8988T (cell line): ENCODE data around the gene CCT4.
A peak's percentile ranks its signal among the peaks of the same experiment; 100 is the strongest.
"Not testable (repeated sequence)": the region's sequence is repeated elsewhere in the genome, so short reads cannot be mapped to it uniquely, and the experiment has no call there.

Experiments
- DNase-seq: peaks from one replicate; pipeline ENCODE4 v3.0.0; 2011

The CCT4 gene

GRCh38 chr2:61888267-61889055 is at the start of gene CCT4:
Gene CCT4, minus strand, starts transcription at chr2:61888656. Its CDS starts 149 bp downstream, at chr2:61888507.
- DNase-seq = peak; percentile 63

DNA sequence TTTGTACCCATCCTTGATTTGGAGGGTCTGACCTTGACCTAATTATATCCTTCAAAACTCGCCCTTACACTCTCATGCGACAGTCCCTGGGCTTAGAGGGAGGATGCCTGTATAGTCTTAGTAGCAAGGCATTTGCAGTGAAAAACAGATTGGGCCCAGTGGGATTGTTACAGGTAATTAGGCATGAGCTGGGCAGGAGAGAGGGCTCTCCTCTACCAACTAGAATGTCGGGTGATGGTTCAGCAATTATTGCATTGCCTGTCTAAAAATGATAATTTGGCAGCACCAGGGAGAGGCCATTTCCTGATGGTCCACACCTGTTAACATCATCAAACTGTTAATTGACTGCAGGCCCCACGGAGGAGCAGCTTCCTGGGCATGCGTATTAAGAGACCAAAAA is 49.4 kb upstream of the CCT4 start:
- no peak for DNase-seq

DNA sequence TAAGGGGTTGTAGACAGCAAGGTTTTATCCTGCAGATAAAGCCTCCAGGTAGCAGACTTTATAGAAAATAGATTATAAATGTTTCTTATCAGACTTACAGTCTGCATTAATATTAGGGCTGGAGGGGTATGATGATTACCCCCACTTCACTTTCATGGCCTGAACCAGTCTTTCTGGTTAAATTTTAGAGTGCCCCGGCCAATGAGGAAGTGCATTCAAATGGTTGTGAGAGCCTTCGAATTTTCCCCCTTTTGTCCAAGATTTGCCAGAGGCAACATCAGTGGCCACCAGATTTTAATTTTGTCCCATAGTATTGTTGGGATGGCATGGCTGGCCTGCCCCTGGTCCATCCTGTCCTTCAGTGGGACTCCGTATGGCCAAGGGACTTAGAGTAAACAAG is 48.6 kb upstream of the CCT4 start:
- no peak for DNase-seq

GRCh38 chr2:61928826-61929461 is 40.5 kb upstream of the CCT4 start:
- no peak for DNase-seq

DNA sequence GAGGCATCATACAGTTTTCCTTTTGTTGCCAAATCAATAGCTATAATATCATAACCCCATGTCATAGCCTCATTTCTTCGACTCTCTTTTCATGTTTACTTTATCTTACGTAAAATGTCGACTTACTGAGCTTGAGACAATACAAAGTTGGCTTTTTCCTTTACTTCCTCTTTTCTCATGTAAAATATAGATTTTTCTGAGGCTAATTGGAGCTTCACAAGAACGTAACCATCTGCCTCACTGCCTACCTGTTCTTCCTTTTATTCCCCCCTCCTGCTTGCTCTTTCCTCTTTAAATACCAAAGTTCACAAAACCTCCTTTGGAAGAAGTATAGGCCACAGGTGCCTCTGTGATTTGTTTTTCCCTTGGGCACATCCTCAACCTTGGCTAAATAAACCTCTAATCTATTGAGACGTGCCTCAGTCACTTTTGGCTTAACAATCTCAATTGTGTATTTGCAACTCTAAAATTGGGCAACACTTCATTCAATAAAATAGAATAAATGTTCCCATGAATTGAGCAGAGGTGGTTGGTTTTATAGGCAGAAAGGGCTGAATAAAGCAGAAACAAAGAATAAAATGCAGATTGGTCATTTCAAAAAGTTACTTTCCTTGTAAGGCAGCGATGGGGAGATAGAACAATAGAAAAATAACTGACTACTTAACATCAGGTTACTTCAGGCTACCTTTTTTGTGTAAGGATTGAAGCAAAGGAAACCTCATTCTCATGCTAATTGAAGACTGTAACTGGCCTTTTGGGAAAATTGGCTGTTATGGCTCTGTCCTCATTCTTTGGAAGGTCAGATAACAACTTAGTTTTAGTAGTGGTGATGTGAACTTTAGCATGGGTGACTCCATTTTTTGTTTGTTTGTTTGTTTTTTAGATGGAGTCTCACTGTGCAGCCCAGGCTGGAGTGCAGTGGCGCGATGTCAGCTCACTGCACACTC is 38.3 kb upstream of the CCT4 start:
- no peak for DNase-seq

- no peak for DNase-seq
Observed at GRCh38 chr2:61924895-61925663, 36.6 kb upstream of the CCT4 start.

GRCh38 chr2:61922714-61923113 is 34.3 kb upstream of the CCT4 start:
- no peak for DNase-seq

DNA sequence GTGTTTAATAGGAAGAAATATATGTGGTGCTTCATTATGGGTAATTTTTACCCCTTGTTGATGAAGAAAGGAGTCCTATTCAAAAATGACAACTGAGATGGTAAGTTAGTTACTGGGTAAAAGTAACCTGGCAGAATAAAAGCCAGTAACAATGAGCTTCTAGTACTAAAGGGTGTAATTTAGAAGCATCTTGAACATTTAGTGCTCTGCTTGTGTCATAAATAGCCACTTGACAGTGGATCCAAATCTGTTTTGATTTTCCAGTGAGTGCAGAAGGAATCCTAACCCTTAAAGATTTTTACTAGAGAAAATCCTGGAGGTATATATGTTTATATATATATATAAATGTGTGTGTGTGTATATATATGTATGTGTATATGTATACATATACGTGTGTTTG is 32.1 kb upstream of the CCT4 start:
- no peak for DNase-seq

DNA sequence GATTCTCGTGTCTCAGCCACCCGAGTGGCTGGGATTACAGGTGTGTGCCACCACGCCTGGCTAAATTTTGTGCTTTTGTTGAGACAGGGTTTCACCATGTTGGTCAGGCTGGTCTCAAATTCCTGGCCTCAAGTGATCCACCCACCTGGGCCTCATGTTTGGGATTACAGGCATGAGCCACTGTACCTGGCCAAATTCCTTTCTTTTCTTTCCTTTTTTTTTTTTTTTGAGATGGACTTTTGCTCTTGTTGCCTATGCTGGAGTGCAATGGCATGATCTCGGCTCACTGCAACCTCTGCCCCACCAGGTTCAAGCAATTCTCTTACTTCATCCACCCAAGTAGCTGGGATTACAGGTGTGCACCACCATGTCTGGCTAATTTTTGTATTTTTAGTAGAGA is 26.3 kb upstream of the CCT4 start:
- DNase-seq = not testable (repeated sequence)

DNA sequence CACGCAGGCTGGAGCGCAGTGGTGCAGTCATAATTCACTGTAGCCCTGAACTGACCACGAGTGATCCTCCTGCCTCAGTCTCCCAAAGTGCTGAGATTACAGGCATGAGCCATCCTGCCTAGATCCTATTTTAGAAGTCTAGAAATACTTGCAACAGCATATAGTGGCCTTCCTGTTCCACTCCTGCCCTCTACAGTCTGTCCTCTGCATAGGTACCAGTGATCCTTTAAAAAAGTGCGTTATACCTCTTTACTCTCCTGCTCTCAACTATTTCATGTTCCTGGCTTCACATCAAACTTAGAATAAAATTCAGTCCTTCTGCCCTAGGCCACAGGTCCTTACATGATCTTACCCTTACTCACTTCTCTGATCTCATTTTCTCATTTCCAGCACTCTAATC is 23.1 kb upstream of the CCT4 start:
- no peak for DNase-seq

DNA sequence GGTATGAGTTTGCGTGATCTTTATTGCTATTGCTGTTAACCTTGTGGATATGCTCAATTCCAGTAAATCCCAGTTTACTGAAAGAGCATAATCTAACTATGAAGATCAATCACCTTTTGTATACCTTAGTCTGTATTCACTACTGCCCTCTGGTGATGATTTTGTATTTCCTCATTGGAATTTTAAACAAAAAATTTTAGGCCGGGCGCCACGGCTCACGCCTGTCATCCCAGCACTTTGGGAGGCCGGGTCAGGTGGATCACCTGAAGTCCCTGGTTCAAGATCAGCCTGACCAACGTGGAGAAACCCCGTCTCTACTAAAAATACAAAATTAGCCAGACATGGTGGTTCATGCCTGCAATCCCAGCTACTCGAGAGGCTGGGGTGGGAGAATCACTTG is 22.1 kb upstream of the CCT4 start:
- no peak for DNase-seq

DNA sequence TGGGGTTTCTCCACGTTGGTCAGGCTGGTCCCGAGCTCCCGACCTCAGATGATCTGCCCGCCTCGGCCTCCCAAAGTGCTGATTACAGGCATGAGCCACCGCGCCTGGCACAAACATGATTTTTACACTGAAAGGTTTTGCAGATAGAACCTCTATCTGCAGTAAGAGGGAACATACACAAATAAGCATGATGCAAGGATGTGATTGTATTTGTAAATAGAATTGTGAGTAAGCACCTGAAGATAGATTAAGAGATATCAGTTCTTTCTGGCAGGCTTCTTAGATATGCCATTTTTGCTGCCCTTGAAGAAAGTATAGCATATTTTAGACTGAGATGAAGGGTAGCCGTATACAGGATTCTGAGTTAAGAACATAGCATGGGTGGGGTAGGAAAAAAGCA is 20.7 kb upstream of the CCT4 start:
- no peak for DNase-seq

DNA sequence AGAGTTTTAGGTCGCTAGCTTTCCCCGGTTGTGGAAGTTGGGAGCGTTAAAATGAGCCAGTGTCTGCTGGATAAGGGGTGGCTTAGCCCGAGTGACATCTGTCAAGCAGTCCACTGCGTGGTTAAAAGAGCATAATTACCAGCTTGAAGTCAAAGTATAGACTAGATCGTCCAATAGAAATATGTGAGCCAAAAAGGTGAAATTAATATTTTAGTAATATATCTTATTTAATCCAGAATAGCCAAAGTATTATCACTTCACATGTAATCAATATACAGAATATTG is 17.7 kb upstream of the CCT4 start:
- DNase-seq = no peak

DNA sequence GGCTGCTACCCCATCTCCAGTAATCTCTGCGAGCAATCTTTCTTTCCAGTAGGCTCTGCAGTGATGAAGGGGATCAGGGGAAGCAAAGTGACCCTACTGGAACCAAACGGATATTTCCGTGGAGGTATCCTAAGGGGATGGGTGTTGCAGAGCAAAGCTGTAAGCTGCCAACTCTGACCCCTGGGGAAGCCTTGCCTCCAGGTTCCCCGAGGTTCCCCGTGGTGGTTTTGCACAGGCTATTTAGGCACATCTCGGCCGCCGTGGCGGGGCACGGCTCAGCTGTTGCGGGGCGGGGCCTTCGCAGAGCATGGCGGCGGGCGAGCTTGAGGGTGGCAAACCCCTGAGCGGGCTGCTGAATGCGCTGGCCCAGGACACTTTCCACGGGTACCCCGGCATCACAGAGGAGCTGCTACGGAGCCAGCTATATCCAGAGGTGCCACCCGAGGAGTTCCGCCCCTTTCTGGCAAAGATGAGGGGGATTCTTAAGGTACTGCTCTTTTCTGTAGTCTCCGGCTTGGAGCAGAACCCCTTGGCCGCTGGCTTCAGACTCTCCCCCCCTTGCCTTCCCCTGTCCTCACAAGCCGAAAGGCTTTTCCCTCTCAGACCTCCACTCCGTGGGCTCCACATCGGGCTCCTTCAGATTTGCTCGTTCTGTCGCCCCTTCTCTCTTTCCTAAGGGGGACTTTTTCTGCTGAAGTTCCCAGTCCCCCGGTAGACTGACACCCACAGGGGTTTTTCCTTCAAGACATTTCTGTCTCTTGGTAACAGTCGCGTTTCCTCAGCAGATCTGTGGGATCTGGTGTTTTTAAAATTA is 17.1 kb upstream of the CCT4 start, which contains the start of gene COMMD1:
Gene COMMD1, plus strand, starts transcription at position 303 of the 814 bp plus-strand sequence. Its CDS starts 5 bp downstream, at position 308.
- no peak for DNase-seq

GRCh38 chr2:61900281-61900680 is 11.8 kb upstream of the CCT4 start:
- DNase-seq = no peak

GRCh38 chr2:61898810-61899209 is 10.4 kb upstream of the CCT4 start:
- DNase-seq = no peak

GRCh38 chr2:61887717-61888266 is 664 bp downstream of the CCT4 start:
- no peak for DNase-seq

DNA sequence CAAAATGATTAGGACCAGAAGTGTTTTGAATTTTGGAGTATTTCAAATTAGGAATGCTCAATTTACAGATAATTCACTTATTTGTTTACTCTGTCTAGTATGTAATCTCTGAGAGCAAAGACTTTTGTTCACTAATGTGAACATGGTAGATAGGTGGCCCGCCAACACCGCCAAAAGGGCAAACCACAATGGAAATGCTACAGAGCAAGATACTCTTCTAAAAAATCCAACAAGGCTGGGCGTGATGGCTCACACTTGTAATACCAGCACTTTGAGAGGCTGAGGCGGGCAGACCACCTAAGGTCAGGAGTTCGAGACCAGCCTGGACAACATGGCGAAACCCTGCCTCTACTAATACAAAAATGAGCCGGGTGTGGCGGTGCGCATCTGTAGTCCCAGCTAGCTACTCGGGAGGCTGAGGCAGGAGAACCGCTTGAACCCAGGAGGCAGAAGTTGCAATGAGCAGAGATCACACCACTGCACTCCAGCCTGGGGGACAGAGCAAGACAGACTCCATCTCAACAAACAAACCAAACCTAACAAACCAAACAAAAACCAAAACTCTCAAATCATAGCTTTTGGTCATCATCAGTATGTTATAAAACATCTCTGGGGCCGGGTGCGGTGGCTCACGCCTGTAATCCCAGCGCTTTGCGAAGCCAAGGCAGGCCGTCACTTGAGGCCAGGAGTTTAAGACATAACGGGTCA is 2.4 kb downstream of the CCT4 start:
- DNase-seq = no peak

DNA sequence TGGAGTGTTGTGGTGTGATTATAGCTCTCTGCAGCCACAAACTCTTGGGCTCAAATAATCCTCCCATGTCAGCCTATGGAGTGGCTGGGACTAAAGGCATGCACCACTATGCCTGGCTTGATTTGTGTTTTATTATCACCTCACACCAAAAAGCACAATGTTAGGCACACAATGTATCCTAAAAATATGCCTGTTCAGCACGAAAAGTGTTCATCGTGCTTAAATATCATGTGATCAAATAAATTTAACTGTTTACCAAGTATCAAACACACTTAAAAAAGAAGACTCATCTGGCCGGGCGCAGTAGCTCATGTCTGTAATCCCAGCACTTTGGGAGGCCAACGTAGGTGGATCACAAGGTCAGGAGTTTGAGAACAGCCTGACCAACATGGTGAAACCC is 5.6 kb downstream of the CCT4 start:
- no peak for DNase-seq

- not testable (repeated sequence) for DNase-seq
Observed at GRCh38 chr2:61879351-61879750, 9.1 kb downstream of the CCT4 start.

- DNase-seq = no peak
Observed at GRCh38 chr2:61878761-61879160, 9.7 kb downstream of the CCT4 start.
